ENCODE data around the gene SRPK2. TPM values are rescaled to one million over a fixed set of nuclear protein-coding genes. Genes with fewer than 3 reads are reported as not detected.

SRPK2 gene
- total RNA-seq, 1 experiment from 2014 or later, result 50.5 TPM

- H3K9me3 Mint-ChIP-seq, result peaks cover 8% of the 10 kb centered on the region
- ChIA-PET POLR2A (no interaction called here), CTCF (no interaction called here)
- no peaks in the 10 kb centered on the region for H3K27me3 Mint-ChIP-seq (ENCODE audit: low read depth)
- H3K27ac Mint-ChIP-seq, result no peak overlapping the region
- H3K36me3 Mint-ChIP-seq, result peaks cover 47% of the 10 kb centered on the region
- no peak for DNase-seq (ENCODE audit: low spot score)
- ATAC-seq, result no peak
- H3K4me3 Mint-ChIP-seq, result no peak overlapping the region
- no peaks in the 10 kb centered on the region for H3K4me1 Mint-ChIP-seq
- TF ChIP-seq PRDM15 (CRISPR knock-in tag; IDR thresholded peaks at IDR 0.05), result no peak
- no peak for TF ChIP-seq ZMAT4 (CRISPR knock-in tag; IDR thresholded peaks at IDR 0.05)
- TF ChIP-seq CBFB (CRISPR knock-in tag; IDR thresholded peaks at IDR 0.05; ENCODE audit: low read depth), result no peak
- TF ChIP-seq NFYB (CRISPR knock-in tag; conservative IDR thresholded peaks at IDR 0.05; ENCODE audit: low read depth), result no peak
- no peak for TF ChIP-seq ZNF416 (CRISPR knock-in tag; IDR thresholded peaks at IDR 0.05)
- no peak for TF ChIP-seq SP1 (CRISPR knock-in tag; conservative IDR thresholded peaks at IDR 0.05)
- TF ChIP-seq ZNF671 (CRISPR knock-in tag; IDR thresholded peaks at IDR 0.05), result no peak
- no peak for TF ChIP-seq TCF7 (CRISPR knock-in tag; IDR thresholded peaks at IDR 0.05; ENCODE audit: low read depth)
- TF ChIP-seq ERG (CRISPR knock-in tag; IDR thresholded peaks at IDR 0.05), result no peak
Measured at GRCh38 chr7:105163718-105164117, 225.0 kb downstream of the SRPK2 start.

- Mint-ChIP-seq H3K4me3 (no peak overlapping the region), H3K36me3 (peaks cover 27% of the 10 kb centered on the region), H3K4me1 (no peaks in the 10 kb centered on the region), H3K27ac (no peak overlapping the region), H3K27me3 (ENCODE audit: low read depth) (no peaks in the 10 kb centered on the region), H3K9me3 (peaks cover 8% of the 10 kb centered on the region)
- CTCF ChIA-PET, result no interaction called here
- POLR2A ChIA-PET, result no interaction called here
- DNase-seq (ENCODE audit: low spot score), result no peak
- ATAC-seq, result no peak
- TF ChIP-seq CDX4 (CRISPR knock-in tag; IDR thresholded peaks at IDR 0.05; ENCODE audit: borderline replicate concordance) (no peak), NFYB (CRISPR knock-in tag; conservative IDR thresholded peaks at IDR 0.05; ENCODE audit: low read depth) (no peak), ZNF219 (CRISPR knock-in tag; IDR thresholded peaks at IDR 0.05; ENCODE audit: borderline replicate concordance) (no peak), TEAD1 (CRISPR knock-in tag; IDR thresholded peaks at IDR 0.05) (no peak), FOXP4 (CRISPR knock-in tag; IDR thresholded peaks at IDR 0.05) (no peak), TEAD4 (CRISPR knock-in tag; IDR thresholded peaks at IDR 0.05) (no peak), ZNF425 (CRISPR knock-in tag; conservative IDR thresholded peaks at IDR 0.05) (no peak), NFE2L1 (CRISPR knock-in tag; IDR thresholded peaks at IDR 0.05) (no peak), ZNF263 (CRISPR knock-in tag; IDR thresholded peaks at IDR 0.05; ENCODE audit: low read depth) (no peak), SOX15 (CRISPR knock-in tag; IDR thresholded peaks at IDR 0.05) (no peak), ATF1 (CRISPR knock-in tag; IDR thresholded peaks at IDR 0.05) (no peak), AR (CRISPR knock-in tag; IDR thresholded peaks at IDR 0.05) (no peak), CREM (CRISPR knock-in tag; IDR thresholded peaks at IDR 0.05) (no peak), MAX (CRISPR knock-in tag; IDR thresholded peaks at IDR 0.05) (no peak)
Measured at GRCh38 chr7:105161366-105161765, 227.4 kb downstream of the SRPK2 start.
